H1 (cell line): ENCODE data around the gene CPA2. TPM values are rescaled to one million over a fixed set of nuclear protein-coding genes. Genes with fewer than 3 reads are reported as not detected.

Source experiments
- BCL11A ChIP-seq, 2 experiments: IDR thresholded peaks; one replicate each; pipeline ENCODE4 v1.6.1; 2011; ENCODE audit warnings: low read depth in 2 of 2, low read length in 2 of 2, mild to moderate bottlenecking in 2 of 2
- BRCA1 ChIP-seq: IDR thresholded peaks from 2 replicates; pipeline ENCODE4 v1.6.1; 2012; ENCODE audit warnings: low read depth, low read length, improper control_type of control experiment
- CBX5 ChIP-seq: fragments of 300-800, 300-1000 bp; sonication (generic); IDR thresholded peaks from 2 replicates; pipeline ENCODE4 v1.7.1; 2016; ENCODE audit warnings: antibody characterized with exemption, low read length, low read depth
- RBBP5 ChIP-seq: IDR thresholded peaks from 2 replicates; pipeline ENCODE4 v1.7.1; 2012; ENCODE audit warnings: low read depth, mild to moderate bottlenecking, inconsistent platforms, low read length, moderate library complexity, borderline replicate concordance
- polyA plus RNA-seq, 7 experiments: library from polyadenylated mRNA; depleted of rRNA in 3 of 7; stranded (reverse) in 5 of 7; unstranded in 2 of 7; fragments of >200 nt in 5 of 7; fragments of 200-250 nt in 2 of 7; gene quantifications; 1 replicate in 5 of 7; 2 replicates in 1 of 7; 4 replicates in 1 of 7; pipeline versions ENCODE4 v1.2.1 to v1.2.3, GENCODE V29; 2011 to 2013; ENCODE audit warnings: missing spikeins in 2 of 7, mixed read lengths in 2 of 7
- total RNA-seq: library from RNA; stranded (reverse); fragmentation: NEBNext Ultra II Directional; extraction: Animal tissue kit (Norgen Biotek cat#: 25700); gene quantifications from 2 replicates; pipeline ENCODE4 v1.2.1, GENCODE V29; 2021

The CPA2 gene
- total and polyA plus RNA-seq, 2 of the 8 experiments (the other 6 are each of a cell fraction or from before 2014, with no cell fraction given), result 0.21 TPM; not detected in 1

- no peak for TF ChIP-seq CBX5
- no peak for TF ChIP-seq RBBP5
- no peak for TF ChIP-seq BCL11A (IDR thresholded peaks at IDR 0.05; ENCODE audit: low read depth in 2 of 2, low read length in 2 of 2)
- TF ChIP-seq BRCA1, result no peak
- TF ChIP-seq, all 59 proteins: peak for 0
Measured at GRCh38 chr7:130258494-130259078, 8.1 kb upstream of the CPA2 start (continued).
